Right lobe of liver (tissue), 6 donors: ENCODE results near the gene GRIA3. TPM values are rescaled to one million over a fixed set of nuclear protein-coding genes. Genes with fewer than 3 reads are reported as not detected.

Source experiments
- ATAC-seq, 4 donors: fragments of 200-7000 bp; cut with Tn5 transposase; one replicate each; pipeline ENCODE4 v1.9.1; 2020; ENCODE audit warnings: mild to moderate bottlenecking in 4 of 4, moderate library complexity in 4 of 4
- DNase-seq, 3 donors: peaks; one replicate each; pipeline ENCODE4 v3.0.0-alpha.2; 2020
- H3K27ac ChIP-seq, 3 donors: fragments of 200-600 bp; one replicate each; pipeline ENCODE4 v1.8.0; 2022
- H3K27me3 ChIP-seq, 2 donors: fragments of 200-600 bp; one replicate each; pipeline ENCODE4 v1.8.0; 2022
- H3K36me3 ChIP-seq, 4 donors: fragments of 200-600 bp; sonication (generic) in 1 of 4; one replicate each; pipeline versions ENCODE4 v1.5.1 to v1.8.0; 2017 to 2022; ENCODE audit warnings: control low read depth in 1 of 4
- H3K4me1 ChIP-seq, 4 donors: fragments of 200-600 bp; sonication (generic) in 1 of 4; one replicate each; pipeline versions ENCODE4 v1.5.1 to v1.8.0; 2017 to 2022; ENCODE audit warnings: control low read depth in 1 of 4
- H3K4me3 ChIP-seq, 3 donors: fragments of 200-600 bp; one replicate each; pipeline ENCODE4 v1.8.0; 2022
- H3K9me3 ChIP-seq, 4 donors: fragments of 200-600 bp; sonication (generic) in 1 of 4; one replicate each; pipeline versions ENCODE4 v1.5.1 to v1.8.0; 2017 to 2022; ENCODE audit warnings: control low read depth in 1 of 4
- POLR2A ChIP-seq: fragments of 450-650 bp; IDR thresholded peaks from one replicate; pipeline ENCODE4 v1.6.1; 2017; ENCODE audit warnings: antibody characterized with exemption, mild to moderate bottlenecking
- WGBS: methylation state at CpG from one replicate; pipeline ENCODE4 v1.1.6; 2018; ENCODE audit warnings: low coverage, low lambda C conversion rate; ENCODE audit not compliant: insufficient coverage; ENCODE audit errors: missing lambda C conversion rate; 5-methylcytosine and 5-hydroxymethylcytosine counted together
- intact Hi-C, 2 donors: fragments of 100-400 bp; cut with DNase I; formaldehyde crosslinking; loops; one replicate each; pipeline versions ENCODE4 v1.11.2 to v1.14.1; 2022
- total RNA-seq, 6 experiments: library from RNA; depleted of rRNA in 2 of 6; stranded (reverse); fragments of >200 nt in 2 of 6; fragmentation: NEBNext Ultra II Directional in 3 of 6; extraction: Animal tissue kit (Norgen Biotek cat#: 25700) in 3 of 6; gene quantifications; one replicate each; pipeline versions ENCODE4 v1.1.0 to v1.2.4, GENCODE V29; 2016 to 2023
- TF ChIP-seq, protein P1 (sequence below), 4 donors: fragments of 200-600 bp in 3 of 4; fragments of 450-650 bp in 1 of 4; IDR thresholded peaks; one replicate each; pipeline versions ENCODE4 v1.5.1 to v1.8.0; 2016 to 2022; ENCODE audit warnings: antibody characterized with exemption in 4 of 4, mild to moderate bottlenecking in 2 of 4
- donor health status: DM: no; HTN: yes; CAD: no.
- donor health status: DM: no; HTN: no; CAD: no.
- donor health status: DM: no; HTN: no; CAD: no.
- donor health status: DM: no; HTN: yes; CAD: no.
- donor health status: DM: no; HTN: yes; CAD: no.

Gene GRIA3
- total RNA-seq, 6 experiments from 2014 or later = 0.93 to 6.4 (median 4.1) TPM

DNA sequence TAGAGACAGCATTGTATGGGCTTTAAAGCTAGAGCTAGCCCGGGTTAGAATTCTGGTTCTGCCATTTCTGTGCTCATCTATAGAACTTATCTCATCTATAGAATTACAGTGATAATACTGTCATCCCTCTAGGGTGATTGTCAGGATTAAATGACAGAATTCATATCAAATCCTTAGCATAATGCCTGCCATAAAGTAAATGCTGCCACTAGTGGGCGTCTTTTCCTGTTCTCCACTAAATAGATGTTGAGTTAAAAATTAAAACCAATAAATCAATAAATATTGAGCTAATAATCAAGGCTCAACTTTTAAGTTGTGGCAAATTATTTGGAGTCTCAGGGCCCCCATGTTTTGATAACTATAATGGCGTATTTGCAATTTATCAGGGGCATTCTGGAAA, 19.7 kb downstream of the GRIA3 start:
- Histone ChIP-seq H3K27me3 (peaks cover 0 to 3% of the 10 kb centered on the region in 2 donors), H3K4me3 (no peak overlapping the region), H3K9me3 (no peaks in the 10 kb centered on the region), H3K27ac (no peak overlapping the region), H3K36me3 (no peaks in the 10 kb centered on the region), H3K4me1 (no peaks in the 10 kb centered on the region)
- 64% methylated on average over 3 of the region's 3 CpGs for WGBS
- DNase-seq (no peak), ATAC-seq (no peak)
- intact Hi-C loops = no loop called here
- no peak for TF ChIP-seq POLR2A
- TF ChIP-seq, protein P1, sequence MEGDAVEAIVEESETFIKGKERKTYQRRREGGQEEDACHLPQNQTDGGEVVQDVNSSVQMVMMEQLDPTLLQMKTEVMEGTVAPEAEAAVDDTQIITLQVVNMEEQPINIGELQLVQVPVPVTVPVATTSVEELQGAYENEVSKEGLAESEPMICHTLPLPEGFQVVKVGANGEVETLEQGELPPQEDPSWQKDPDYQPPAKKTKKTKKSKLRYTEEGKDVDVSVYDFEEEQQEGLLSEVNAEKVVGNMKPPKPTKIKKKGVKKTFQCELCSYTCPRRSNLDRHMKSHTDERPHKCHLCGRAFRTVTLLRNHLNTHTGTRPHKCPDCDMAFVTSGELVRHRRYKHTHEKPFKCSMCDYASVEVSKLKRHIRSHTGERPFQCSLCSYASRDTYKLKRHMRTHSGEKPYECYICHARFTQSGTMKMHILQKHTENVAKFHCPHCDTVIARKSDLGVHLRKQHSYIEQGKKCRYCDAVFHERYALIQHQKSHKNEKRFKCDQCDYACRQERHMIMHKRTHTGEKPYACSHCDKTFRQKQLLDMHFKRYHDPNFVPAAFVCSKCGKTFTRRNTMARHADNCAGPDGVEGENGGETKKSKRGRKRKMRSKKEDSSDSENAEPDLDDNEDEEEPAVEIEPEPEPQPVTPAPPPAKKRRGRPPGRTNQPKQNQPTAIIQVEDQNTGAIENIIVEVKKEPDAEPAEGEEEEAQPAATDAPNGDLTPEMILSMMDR (IDR thresholded peaks at IDR 0.05) = no peak

DNA sequence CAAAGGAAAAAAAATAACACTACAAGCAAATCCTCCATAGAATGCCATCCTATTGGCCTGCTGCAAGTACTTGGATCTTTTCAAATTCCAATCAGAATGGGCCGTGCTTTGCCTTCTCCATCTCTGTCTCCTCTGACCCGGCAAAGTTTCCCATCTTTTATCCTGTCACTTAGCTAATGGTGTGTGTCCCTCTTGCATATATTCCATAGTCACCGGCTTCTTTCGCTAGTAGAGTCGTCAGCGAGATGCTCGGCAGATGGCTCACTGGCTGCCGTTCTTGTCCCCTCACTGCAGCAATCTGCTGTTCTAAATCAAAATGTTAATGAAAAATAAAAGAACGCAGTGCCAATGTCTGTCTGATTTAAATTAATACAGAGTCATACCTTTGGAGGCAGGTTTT, 22.1 kb downstream of the GRIA3 start:
- ATAC-seq (no peak), DNase-seq (no peak)
- H3K4me3 ChIP-seq = no peak overlapping the region
- TF ChIP-seq, protein P1 (IDR thresholded peaks at IDR 0.05) = no peak
- no peak for TF ChIP-seq POLR2A
- no peaks in the 10 kb centered on the region for H3K9me3 ChIP-seq
- no peak overlapping the region for H3K27ac ChIP-seq
- intact Hi-C loops = no loop called here
- no peaks in the 10 kb centered on the region for H3K4me1 ChIP-seq
- H3K27me3 ChIP-seq = peaks cover 0 to 2% of the 10 kb centered on the region in 2 donors
- 67% methylated on average over 9 of the region's 9 CpGs for WGBS
- H3K36me3 ChIP-seq = no peaks in the 10 kb centered on the region

DNA sequence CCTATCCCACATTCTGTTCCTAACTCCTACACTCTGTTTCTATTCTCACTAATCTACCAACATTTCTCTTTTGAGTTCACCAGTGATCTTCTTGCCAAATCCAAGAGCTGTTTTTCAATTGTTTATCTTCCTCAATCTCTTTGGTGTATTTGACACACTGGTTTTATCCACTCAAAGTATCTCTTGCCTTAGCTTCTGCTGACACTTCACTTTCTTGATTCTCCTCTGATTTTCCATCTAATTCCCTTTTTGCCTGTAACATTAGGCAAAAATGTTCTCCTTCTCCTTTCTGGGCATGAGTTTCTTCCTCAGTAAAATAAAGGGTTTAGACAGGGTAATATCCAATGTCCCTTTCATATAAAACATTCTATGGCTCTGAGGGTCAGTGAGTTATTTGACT, 26.2 kb downstream of the GRIA3 start:
- no peak for DNase-seq
- ATAC-seq = no peak
- Histone ChIP-seq H3K27ac (no peak overlapping the region), H3K9me3 (no peaks in the 10 kb centered on the region), H3K4me3 (no peak overlapping the region), H3K4me1 (no peaks in the 10 kb centered on the region), H3K27me3 (no peaks in the 10 kb centered on the region), H3K36me3 (no peaks in the 10 kb centered on the region)
- intact Hi-C loops = no loop called here
- no peak for TF ChIP-seq POLR2A
- TF ChIP-seq, protein P1 (IDR thresholded peaks at IDR 0.05) = no peak

DNA sequence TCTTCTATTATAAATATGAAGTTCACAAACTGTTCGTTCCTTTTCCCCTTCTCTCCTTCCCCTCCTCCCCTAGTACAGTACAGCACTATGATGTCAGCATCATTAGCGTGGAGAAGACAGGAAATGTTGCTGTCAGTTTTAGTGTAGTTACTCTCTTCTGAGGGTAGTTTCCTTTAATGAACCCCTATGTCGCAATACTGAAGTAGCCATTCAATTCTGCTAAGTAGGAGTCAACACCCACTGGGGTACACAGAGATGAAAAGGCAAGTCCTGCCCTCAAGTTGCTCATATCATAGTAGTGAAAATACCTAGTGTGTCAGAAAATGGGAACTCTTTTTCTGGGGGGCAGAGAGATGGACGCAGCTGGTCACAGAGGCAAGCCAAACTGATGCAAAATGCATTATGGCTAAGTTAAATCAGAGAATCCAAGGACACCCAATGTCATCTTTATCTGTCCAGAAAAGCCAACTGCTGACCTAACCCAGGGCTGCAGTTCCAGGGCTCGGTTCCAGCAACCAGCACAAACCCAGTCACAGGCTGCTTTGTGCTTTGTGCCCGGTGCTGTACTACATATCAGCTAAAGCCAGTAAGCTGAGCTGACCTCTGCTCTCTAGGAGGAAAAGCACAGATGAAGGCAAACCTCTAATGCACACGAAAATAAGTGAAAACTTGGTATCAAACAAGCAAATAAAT, 31.5 kb downstream of the GRIA3 start:
- 41% methylated on average over 6 of the region's 7 CpGs for whole genome bisulfite sequencing
- Histone ChIP-seq H3K27ac (no peak overlapping the region), H3K9me3 (no peaks in the 10 kb centered on the region), H3K4me1 (no peaks in the 10 kb centered on the region), H3K27me3 (no peaks in the 10 kb centered on the region), H3K36me3 (no peaks in the 10 kb centered on the region), H3K4me3 (no peak overlapping the region)
- no peak for TF ChIP-seq POLR2A
- TF ChIP-seq, protein P1 (IDR thresholded peaks at IDR 0.05) = no peak
- intact Hi-C loops = no loop called here
- DNase-seq (peak in 2 of 3 donors; percentile 36 to 51), ATAC-seq (peak in 2 of 4 donors; percentile 50 to 58)
